SW480 (cell line): Measurements from ENCODE around the gene CAMK2G.

Experiments
- DNase-seq: peaks from one replicate; pipeline ENCODE4 v3.0.0-alpha.2; 2016; ENCODE audit warnings: low spot score

The CAMK2G gene

GRCh38 chr10:73879296-73880173 is 5.2 kb upstream of the CAMK2G start:
- peak; percentile 83 for DNase-seq

- no peak for DNase-seq
These were observed 4.0 kb upstream of the CAMK2G start for GRCh38 chr10:73878365-73878764.

GRCh38 chr10:73877533-73878160 is 3.3 kb upstream of the CAMK2G start:
- DNase-seq: no peak

- DNase-seq: no peak
These were observed 2.6 kb upstream of the CAMK2G start for GRCh38 chr10:73876971-73877370.

GRCh38 chr10:73876566-73876965 is 2.2 kb upstream of the CAMK2G start:
- DNase-seq: no peak

GRCh38 chr10:73876157-73876556 is 1.8 kb upstream of the CAMK2G start:
- DNase-seq: no peak

- no peak for DNase-seq
These were observed 752 bp upstream of the CAMK2G start for GRCh38 chr10:73875139-73875475.

- DNase-seq: no peak
These were observed 528 bp downstream of the CAMK2G start for GRCh38 chr10:73873838-73874215.

GRCh38 chr10:73873142-73873837 is 1.1 kb downstream of the CAMK2G start:
- no peak for DNase-seq

- no peak for DNase-seq
These were observed 2.1 kb downstream of the CAMK2G start for GRCh38 chr10:73872190-73872710.

GRCh38 chr10:73871295-73872189 is 2.8 kb downstream of the CAMK2G start:
- DNase-seq: no peak

GRCh38 chr10:73868655-73869195 is 5.6 kb downstream of the CAMK2G start:
- no peak for DNase-seq

GRCh38 chr10:73867871-73868631 is 6.3 kb downstream of the CAMK2G start:
- no peak for DNase-seq

- no peak for DNase-seq
These were observed 7.1 kb downstream of the CAMK2G start for GRCh38 chr10:73867126-73867807.

- DNase-seq: no peak
These were observed 7.7 kb downstream of the CAMK2G start for GRCh38 chr10:73866621-73867020.

GRCh38 chr10:73865459-73866442 is 8.6 kb downstream of the CAMK2G start:
- DNase-seq: no peak

- DNase-seq: no peak
These were observed 9.3 kb downstream of the CAMK2G start for GRCh38 chr10:73865107-73865458.

GRCh38 chr10:73864229-73864628 is 10.1 kb downstream of the CAMK2G start:
- no peak for DNase-seq
